NCI-H146 treated with DMSO at 0.1 percent for 48 hours (cell line): ENCODE data around the gene KIR3DL2.
"Not testable (repeated sequence)": the region's sequence is repeated elsewhere in the genome, so short reads cannot be mapped to it uniquely, and the experiment has no call there.

ENCODE experiments used
- DNase-seq: peaks from one replicate; lab custom pipeline; 2025; ENCODE audit not compliant: unreplicated experiment; lab: John Stamatoyannopoulos, UW

Gene KIR3DL2

DNA sequence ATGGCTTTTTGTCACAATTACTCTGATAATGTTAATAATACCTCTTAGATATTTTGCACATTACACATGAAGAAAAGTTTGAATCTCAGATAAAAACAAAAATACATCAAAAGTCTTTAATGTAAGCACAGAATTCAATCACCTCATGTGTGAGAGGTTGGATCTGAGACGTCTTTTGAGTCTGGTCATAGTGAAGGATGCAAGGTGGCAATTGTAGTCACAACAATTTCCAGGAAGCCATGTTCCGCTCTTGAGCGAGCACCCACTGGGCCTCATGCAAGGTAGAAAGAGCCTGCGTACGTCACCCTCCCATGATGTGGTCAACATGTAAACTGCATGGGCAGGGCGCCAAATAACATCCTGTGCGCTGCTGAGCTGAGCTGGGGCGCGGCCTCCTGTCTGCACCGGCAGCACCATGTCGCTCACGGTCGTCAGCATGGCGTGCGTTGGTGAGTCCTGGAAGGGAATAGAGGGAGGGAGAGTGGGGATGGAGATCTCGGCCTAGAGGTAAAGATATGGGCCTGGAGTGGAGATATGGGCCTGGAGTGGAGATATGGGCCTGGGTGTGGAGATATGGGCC, at the start of gene KIR3DL2:
Gene KIR3DL2, plus strand, starts transcription at position 383 of the 580 bp plus-strand sequence. Its CDS starts 33 bp downstream, at position 416.
- not testable (repeated sequence) for DNase-seq

DNA sequence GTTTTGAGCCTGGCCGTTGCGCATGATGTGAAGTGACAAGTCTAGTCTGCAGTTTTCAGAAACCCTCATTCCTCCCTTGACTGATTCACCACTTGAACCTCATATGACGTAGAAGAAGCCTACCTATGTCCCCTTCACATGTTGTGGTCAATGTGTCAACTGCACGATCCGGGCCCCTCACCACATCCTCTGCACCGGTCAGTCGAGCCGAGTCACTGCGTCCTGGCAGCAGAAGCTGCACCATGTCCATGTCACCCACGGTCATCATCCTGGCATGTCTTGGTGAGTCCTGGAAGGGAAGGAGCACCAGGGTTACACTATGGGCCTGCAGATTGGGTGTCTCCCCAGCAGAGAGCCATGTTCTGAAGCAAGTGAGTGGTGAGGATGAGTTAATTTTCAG, 46.8 kb upstream of the KIR3DL2 start, which contains the start of gene KIR2DL4:
Gene KIR2DL4, plus strand, starts transcription at position 201 of the 400 bp plus-strand sequence. Its CDS starts 42 bp downstream, at position 243.
- DNase-seq: no peak

DNA sequence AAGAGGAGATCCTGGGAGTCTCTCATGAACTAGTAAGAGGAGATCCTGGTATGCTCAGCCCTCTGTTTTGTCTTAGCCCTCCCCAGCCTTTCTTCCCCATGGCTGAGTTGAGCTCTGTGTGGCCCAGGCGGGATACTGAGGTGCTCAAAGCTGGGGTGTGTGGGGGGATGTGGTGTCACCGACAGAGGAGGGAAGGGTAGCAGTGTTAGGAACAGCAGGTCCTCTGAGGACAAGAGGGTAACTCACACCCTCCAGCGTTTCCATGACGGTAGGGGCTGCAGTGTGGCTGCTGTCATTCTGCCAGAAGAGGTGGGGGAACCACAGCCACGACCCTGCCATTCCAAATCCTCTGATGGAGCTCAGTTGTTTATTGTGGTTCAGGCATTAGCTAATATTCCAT, 46.1 kb upstream of the KIR3DL2 start:
- DNase-seq: no peak

DNA sequence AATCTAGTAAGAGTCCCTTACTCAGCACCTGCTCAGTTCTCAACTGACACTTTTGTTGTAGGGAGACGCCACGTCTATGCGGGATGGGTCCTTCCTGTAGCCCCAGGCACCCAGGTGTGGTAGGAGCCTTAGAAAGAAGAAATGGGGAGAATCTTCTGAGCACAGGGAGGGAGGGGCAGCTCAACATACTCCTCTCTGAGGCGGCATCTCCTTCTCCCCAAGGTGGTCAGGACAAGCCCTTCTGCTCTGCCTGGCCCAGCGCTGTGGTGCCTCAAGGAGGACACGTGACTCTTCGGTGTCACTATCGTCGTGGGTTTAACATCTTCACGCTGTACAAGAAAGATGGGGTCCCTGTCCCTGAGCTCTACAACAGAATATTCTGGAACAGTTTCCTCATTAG, 45.7 kb upstream of the KIR3DL2 start:
- DNase-seq: no peak

DNA sequence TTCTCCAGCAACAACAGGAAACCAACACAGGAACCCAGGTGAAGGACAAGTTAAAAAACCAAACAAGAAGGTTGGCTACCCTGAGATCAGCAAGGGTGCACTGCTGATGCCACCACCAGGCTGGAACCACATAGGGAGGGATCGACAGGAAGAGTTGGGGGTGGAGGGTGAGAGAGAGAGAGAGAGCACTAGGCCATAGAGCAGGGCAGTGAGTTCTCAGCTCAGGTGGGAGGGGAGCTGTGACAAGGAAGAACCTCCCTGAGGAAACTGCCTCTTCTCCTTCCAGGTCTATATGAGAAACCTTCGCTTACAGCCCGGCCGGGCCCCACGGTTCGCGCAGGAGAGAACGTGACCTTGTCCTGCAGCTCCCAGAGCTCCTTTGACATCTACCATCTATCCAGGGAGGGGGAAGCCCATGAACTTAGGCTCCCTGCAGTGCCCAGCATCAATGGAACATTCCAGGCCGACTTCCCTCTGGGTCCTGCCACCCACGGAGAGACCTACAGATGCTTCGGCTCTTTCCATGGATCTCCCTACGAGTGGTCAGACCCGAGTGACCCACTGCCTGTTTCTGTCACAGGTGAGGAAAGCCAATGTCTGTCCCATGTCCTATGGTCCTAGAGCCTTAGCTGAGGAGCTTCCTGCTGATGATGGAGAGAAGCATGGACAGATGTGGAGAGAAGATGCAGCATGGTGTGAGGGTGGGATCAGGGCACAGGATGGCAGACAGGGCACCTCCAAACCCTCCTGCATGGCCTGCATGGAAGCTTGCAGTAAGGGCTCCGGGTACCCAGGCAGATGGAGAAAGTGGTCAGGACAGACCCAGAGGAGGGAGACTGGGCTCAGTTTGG, 44.4 kb upstream of the KIR3DL2 start:
- DNase-seq: no peak

DNA sequence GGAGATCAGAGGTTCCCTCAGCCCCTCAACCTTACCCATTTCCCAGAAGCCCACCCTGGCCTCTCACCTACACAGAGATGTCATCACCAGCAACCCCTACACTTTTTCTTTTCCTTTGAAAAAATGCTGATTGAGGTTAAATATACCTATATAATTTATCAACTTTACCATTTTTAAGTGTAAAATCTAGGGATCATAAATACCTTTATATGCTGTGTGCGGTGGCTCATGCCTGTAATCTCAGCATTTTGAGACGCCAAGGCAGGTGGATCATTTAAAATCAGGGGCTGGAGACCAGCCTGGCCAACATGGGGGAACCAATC, 43.8 kb upstream of the KIR3DL2 start:
- no peak for DNase-seq

DNA sequence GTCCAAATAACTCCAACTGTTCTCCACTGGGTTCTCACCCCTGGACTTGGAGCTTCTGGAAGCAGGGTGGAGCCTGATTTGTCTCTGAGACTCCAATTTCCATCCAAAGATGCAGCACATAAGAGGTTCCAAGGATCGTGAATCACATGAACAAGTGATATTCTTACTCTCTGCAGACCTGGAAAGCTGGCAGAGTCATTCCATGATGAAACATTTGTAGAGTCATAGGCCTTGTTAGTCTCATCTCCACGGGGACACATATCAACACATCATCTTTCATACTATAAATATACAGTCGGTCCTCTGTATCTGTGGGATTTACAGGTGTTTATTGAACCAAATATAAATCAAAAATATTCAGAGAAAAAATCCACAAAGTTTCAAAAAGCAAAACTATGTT, 35.7 kb upstream of the KIR3DL2 start:
- DNase-seq: not testable (repeated sequence)

DNA sequence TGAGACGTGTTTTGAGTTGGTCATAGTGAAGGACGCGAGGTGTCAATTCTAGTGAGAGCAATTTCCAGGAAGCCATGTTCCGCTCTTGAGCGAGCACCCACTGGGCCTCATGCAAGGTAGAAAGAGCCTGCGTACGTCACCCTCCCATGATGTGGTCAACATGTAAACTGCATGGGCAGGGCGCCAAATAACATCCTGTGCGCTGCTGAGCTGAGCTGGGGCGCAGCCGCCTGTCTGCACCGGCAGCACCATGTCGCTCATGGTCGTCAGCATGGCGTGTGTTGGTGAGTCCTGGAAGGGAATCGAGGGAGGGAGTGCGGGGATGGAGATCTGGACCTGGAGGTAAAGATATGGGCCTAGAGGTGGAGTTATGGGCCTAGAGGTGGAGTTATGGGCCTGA, 34.0 kb upstream of the KIR3DL2 start, which contains the start of gene KIR3DL1:
Gene KIR3DL1, plus strand, starts transcription at position 218 of the 400 bp plus-strand sequence.
- not testable (repeated sequence) for DNase-seq

DNA sequence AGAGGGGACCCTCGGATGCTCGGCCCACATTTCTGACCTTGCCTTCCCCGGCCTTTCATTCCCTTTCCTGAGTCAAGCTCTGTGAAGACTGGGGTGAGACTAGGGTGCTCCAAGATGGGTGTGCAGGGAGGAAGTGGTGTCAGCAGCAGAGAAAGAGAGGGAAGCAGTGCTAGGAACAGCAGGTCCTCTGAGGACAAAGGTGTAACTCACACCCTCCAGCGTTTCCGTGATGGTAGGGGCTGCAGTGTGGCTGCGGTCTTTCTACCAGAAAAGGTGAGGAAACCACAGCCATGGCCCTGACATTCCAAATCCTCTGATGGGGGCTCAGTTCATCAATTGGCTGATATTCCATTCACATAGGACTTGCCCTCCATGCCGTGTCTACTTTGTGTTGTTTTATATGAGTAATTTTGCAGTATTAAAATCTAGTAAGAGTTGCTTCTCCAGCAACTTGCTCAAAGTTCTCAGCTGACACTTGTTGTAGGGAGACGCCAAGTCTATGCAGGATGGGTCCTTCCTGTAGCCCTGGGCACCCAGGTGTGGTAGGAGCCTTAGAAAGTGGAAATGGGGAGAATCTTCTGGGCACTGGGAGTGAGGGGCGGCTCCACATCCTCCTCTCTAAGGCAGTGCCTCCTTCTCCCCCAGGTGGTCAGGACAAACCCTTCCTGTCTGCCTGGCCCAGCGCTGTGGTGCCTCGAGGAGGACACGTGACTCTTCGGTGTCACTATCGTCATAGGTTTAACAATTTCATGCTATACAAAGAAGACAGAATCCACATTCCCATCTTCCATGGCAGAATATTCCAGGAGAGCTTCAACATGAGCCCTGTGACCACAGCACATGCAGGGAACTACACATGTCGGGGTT, 32.3 kb upstream of the KIR3DL2 start:
- no peak for DNase-seq

DNA sequence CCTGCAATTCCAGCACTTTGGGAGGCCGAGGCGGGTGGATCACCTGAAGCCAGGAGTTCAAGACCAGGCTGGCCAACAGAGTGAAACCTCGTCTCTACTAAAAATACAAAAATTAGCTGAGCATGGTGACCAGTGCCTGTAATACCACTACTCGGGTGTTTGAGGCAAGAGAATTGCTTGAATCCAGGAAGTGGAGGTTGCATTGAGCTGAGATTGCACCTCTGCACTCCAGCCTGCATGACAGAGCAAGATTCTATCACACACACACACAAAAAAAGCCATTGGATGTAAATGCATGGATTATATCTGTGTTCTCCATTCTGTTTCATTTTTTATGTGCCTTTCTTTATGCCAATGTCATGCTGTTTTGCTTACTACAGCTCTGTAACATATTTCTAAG, 25.8 kb upstream of the KIR3DL2 start:
- not testable (repeated sequence) for DNase-seq

DNA sequence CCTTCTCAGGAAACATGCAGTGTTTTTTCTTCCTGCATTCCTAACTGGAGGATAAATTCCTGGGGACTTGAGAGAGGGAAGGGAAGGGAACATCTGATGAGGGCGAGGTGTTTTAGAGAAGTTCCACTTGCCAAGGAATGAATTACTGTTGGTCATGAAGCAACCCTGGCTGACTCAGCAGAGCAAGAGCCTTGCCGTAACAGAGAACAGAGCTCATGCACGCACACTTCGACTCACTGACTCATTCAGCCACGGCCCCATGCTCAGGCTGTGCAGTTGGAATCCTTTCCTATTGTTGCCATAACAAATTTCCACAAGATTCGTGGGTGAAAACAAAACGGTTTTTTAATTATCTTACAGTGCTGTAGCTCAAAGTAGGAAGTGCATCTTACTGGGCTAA, 24.9 kb upstream of the KIR3DL2 start:
- not testable (repeated sequence) for DNase-seq

DNA sequence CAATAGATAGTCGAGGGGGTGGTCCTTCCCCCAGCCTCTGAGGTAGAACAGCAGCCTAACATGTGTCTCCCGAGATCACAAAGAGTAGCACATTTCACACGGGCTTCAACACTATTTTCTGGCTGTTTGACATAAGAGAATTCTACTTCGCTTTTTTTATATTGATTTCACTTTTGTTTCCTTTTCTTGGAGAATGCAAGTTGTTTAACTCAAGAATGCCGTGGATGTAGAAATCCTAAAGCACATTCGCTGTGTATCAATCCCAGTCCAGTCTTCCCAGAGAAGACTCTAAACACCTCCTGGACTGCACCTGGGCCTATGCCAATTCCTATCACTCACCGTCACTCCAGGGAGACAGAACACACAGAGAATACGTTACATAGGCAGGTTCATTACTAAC, 22.2 kb upstream of the KIR3DL2 start:
- DNase-seq: not testable (repeated sequence)

DNA sequence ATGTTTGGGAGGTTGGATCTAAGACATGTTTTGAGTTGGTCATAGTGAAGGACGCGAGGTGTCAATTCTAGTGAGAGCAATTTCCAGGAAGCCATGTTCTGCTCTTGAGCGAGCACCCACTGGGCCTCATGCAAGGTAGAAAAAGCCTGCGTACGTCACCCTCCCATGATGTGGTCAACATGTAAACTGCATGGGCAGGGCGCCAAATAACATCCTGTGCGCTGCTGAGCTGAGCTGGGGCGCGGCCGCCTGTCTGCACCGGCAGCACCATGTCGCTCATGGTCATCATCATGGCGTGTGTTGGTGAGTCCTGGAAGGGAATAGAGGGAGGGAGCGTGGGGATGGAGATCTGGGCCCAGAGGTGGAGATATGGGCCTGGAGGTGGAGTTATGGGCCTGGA, 17.7 kb upstream of the KIR3DL2 start, which contains the start of gene KIR2DS4:
Gene KIR2DS4, plus strand, starts transcription at position 181 of the 400 bp plus-strand sequence.
- DNase-seq: not testable (repeated sequence)

DNA sequence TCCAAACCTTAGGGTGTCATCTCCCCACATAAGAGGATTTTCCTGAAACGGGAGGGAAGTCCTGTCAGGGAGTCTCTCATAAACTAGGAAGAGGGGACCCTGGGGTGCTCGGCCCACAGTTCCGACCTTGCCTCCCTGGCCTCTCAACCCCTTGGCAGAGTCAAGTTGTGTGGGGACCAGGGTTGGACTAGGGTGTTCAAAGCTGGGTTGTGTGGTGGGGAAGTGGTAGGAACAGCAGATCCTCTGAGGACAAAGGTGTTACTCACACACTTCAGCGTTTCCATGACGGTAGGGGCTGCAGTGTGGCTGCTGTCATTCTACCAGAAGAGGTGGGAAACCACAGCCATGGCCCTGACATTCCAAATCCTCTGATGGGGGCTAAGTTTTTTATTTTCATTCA, 15.1 kb upstream of the KIR3DL2 start:
- DNase-seq: not testable (repeated sequence)

DNA sequence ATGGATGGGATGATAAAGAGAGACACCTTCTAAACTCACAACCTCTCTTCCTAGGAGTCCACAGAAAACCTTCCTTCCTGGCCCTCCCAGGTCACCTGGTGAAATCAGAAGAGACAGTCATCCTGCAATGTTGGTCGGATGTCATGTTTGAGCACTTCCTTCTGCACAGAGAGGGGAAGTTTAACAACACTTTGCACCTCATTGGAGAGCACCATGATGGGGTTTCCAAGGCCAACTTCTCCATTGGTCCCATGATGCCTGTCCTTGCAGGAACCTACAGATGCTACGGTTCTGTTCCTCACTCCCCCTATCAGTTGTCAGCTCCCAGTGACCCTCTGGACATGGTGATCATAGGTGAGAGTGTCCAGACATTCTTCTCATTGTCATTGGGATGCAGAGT, 12.7 kb upstream of the KIR3DL2 start:
- not testable (repeated sequence) for DNase-seq

DNA sequence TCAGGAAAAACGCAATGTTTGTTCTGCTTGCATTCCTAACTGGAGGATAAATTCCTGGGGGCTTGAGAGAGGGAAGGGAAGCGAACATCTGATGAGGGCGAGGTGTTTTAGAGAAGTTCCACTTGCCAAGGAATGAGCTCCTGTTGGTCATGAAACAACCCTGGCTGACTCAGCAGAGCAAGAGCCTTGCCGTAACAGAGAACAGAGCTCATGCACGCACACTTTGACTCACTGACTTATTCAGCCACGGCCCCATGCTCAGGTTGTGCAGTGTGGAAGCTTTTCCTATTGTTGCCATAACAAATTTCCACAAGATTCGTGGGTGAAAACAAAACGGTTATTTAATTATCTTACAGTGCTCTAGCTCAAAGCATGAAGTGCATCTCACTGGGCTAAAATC, 7.1 kb upstream of the KIR3DL2 start:
- DNase-seq: not testable (repeated sequence)

DNA sequence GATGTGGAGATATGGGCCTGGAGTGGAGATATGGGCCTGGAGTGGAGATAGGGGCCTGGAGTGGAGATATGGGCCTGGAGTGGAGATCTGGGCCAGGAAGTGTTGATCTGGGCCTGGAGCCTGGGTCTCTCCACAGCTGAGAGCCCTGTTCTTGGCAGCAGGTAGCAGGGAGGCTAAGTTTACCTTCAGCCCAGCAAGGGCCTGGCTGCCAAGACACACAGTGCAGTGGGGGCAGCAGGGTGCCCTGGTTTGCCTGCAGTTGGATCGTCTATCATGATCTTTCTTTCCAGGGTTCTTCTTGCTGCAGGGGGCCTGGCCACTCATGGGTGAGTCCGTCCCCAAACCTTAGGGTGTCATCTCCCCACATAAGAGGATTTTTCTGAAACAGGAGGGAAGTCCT, 687 bp downstream of the KIR3DL2 start:
- no peak for DNase-seq

DNA sequence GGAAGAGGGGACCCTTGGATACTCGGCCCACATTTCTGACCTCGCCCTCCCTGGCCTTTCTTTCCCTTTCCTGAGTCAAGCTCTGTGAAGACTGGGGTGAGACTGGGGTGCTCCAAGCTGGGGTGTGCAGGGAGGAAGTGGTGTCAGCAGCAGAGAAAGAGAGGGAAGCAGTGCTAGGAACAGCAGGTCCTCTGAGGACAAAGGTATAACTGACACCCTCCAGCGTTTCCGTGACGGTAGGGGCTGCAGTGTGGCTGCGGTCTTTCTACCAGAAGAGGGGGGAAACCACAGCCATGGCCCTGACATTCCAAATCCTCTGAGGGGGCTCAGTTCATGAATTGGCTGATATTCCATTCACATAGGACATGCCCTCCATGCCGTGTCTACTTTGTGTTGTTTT, 1.1 kb downstream of the KIR3DL2 start:
- no peak for DNase-seq

DNA sequence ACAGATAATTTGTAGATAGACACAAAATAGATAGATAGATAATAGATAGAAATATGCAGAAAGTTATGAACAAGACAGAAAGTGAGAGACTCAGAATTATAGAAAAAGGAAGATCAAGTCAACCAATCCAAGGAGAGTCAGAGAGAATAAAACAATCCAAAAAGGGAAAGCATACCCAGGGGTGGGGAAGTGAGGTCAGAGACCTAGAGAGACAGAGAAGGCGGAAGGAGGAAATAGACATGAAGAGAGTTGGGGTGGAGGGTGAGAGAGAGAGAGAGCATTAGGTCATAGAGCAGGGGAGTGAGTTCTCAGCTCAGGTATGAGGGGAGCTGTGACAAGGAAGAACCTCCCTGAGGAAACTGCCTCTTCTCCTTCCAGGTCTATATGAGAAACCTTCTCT, 5.0 kb downstream of the KIR3DL2 start:
- DNase-seq: not testable (repeated sequence)

DNA sequence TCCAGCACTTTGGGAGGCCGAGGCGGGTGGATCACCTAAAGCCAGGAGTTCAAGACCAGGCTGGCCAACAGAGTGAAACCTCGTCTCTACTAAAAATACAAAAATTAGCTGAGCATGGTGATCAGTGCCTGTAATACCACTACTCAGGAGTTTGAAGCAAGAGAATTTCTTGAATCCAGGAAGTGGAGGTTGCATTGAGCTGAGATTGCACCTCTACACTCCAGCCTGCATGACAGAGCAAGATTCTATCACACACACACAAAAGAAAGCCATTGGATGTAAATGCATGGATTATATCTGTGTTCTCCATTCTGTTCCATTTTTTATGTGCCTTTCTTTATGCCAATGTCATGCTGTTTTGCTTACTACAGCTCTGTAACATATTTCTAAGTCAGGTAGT, 8.2 kb downstream of the KIR3DL2 start:
- DNase-seq: not testable (repeated sequence)

DNA sequence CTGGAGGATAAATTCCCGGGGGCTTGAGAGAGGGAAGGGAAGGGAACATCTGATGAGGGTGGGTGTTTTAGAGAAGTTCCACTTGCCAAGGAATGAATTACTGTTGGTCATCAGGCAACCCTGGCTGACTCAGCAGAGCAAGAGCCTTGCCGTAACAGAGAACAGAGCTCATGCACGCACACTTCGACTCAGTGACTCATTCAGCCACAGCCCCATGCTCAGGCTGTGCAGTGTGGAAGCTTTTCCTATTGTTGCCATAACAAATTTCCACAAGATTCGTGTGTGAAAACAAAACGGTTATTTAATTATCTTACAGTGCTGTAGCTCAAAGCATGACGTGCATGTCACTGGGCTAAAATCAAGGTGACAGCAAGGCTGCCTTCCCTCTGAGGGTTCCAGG, 9.2 kb downstream of the KIR3DL2 start:
- not testable (repeated sequence) for DNase-seq
